ENCODE data around the gene GATAD2B.

Gene GATAD2B

GRCh38 chr1:153857505-153857904 is 65.3 kb downstream of the GATAD2B start:
- TF ChIP-seq GATA3 (IDR thresholded peaks at IDR 0.05; ENCODE audit: low read depth, low read length) (no peak), GATA2 (IDR thresholded peaks at IDR 0.05; ENCODE audit: low read depth, low read length) (no peak)

DNA sequence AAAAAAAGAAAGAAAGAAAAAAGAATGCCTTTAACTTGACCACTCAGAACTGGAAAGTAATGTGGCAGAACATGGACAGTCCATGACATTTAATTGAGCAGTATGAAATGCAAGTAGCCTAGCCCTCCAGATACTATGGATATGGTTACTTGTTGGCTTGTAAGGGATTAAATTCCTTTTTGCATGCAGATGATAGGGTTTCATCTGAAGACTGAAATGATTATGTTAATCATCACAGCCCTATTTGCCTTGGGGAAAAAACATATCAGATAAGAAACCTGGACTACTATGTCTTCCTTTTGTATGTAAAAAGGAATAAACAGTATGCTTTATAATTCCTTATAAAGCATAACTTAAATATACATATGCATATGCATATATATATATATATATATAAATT is 66.0 kb downstream of the GATAD2B start:
- TF ChIP-seq GATA2 (IDR thresholded peaks at IDR 0.05; ENCODE audit: low read depth, low read length): no peak

- TF ChIP-seq GATA3 (IDR thresholded peaks at IDR 0.05; ENCODE audit: low read depth, low read length) (no peak), GATA2 (IDR thresholded peaks at IDR 0.05; ENCODE audit: low read depth, low read length) (no peak)
Measured at GRCh38 chr1:153852170-153852569, 70.6 kb downstream of the GATAD2B start.

- TF ChIP-seq GATA2 (IDR thresholded peaks at IDR 0.05; ENCODE audit: low read depth, low read length) (no peak), GATA3 (IDR thresholded peaks at IDR 0.05; ENCODE audit: low read depth, low read length) (no peak)
Measured at GRCh38 chr1:153849487-153850185, 73.1 kb downstream of the GATAD2B start.

- TF ChIP-seq GATA2 (IDR thresholded peaks at IDR 0.05; ENCODE audit: low read depth, low read length): no peak
- no peak for TF ChIP-seq GATA3 (IDR thresholded peaks at IDR 0.05; ENCODE audit: low read depth, low read length)
Measured at GRCh38 chr1:153848805-153849204, 74.0 kb downstream of the GATAD2B start.

- no peak for TF ChIP-seq GATA3 (IDR thresholded peaks at IDR 0.05; ENCODE audit: low read depth, low read length)
- TF ChIP-seq GATA2 (IDR thresholded peaks at IDR 0.05; ENCODE audit: low read depth, low read length): no peak
Measured at GRCh38 chr1:153845158-153845557, 77.6 kb downstream of the GATAD2B start.

- TF ChIP-seq GATA3 (IDR thresholded peaks at IDR 0.05; ENCODE audit: low read depth, low read length): no peak
- TF ChIP-seq GATA2 (IDR thresholded peaks at IDR 0.05; ENCODE audit: low read depth, low read length): no peak
Measured at GRCh38 chr1:153842006-153842471, 80.7 kb downstream of the GATAD2B start.

- TF ChIP-seq GATA2 (IDR thresholded peaks at IDR 0.05; ENCODE audit: low read depth, low read length): no peak
Measured at GRCh38 chr1:153841463-153841994, 81.2 kb downstream of the GATAD2B start.

DNA sequence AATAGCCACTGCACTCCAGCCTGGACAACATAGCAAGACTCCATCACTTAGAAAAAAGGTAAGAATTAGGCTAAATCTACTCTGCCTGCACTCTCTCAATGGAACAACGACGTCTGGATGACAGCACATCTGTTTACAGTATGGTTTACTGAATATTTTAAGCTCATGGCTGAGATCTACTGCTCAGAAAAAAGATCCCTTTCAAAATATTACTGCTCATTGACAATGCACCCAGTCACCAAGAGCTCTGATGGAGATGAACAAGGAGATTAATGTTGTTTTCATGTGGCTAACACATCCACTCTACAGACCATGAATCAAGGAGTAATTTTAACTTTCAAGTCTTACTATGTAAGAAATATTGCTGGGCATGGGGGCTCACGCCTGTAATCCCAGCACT is 89.6 kb downstream of the GATAD2B start:
- no peak for TF ChIP-seq GATA3 (IDR thresholded peaks at IDR 0.05; ENCODE audit: low read depth, low read length)
- TF ChIP-seq GATA2 (IDR thresholded peaks at IDR 0.05; ENCODE audit: low read depth, low read length): no peak

DNA sequence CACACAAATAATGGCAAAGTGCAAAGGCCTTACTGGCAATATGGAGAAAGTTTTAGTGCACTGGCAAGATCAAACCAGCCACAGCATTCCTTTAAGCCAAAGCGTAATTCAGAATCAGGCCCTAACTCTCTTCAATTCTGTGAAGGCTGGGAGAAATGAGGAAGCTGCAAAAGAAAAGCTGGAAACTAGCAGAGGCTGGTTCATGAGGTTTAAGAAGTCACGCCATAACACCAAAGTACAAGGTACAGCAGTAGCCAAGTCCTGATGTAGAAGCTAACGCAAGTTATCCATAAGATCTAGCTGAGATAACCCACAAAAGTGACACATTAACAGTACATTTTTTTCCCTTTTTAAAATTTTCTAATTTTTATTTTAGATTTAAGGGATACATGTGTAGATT is 90.5 kb downstream of the GATAD2B start:
- TF ChIP-seq GATA3 (IDR thresholded peaks at IDR 0.05; ENCODE audit: low read depth, low read length): no peak
- no peak for TF ChIP-seq GATA2 (IDR thresholded peaks at IDR 0.05; ENCODE audit: low read depth, low read length)

GRCh38 chr1:153831026-153831425 is 91.7 kb downstream of the GATAD2B start:
- TF ChIP-seq GATA3 (IDR thresholded peaks at IDR 0.05; ENCODE audit: low read depth, low read length) (no peak), GATA2 (IDR thresholded peaks at IDR 0.05; ENCODE audit: low read depth, low read length) (no peak)

DNA sequence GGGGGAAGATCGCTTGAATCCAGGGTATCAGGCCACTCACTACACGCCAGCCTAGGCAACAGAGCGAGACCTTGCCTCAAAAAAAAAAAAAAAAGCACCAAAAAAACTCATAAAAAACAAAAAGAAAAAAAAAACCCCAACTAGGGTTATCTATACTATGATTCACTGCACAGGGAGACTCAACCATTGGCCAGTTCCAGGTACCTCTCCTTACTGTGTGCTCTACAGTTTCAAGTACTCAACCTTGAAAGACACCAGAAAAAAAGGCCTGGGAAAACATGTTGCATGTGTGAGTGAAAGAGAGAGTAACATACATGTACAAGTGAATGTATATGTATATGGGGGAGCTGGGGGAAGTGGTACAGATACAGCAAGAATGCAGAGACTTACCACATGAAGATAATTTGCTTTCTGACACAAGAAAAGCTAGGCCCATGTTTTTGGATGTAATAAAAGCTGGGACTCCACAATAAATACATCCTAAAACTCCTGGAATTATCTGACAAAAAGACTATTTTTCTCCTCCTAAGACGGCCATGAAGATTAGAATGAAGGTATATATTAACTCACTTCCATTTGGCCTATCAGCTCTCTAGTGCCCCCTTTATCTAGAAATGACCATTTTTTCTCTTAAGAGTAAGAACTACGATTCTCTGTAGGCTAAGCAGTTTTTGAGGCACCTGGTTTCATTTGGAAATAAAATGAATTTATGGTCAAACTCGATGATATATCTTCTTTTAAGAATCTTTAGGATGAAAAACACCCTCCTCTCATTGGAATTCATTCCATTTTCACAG is 95.4 kb downstream of the GATAD2B start:
- TF ChIP-seq GATA3 (IDR thresholded peaks at IDR 0.05; ENCODE audit: low read depth, low read length): no peak
- no peak for TF ChIP-seq GATA2 (IDR thresholded peaks at IDR 0.05; ENCODE audit: low read depth, low read length)

DNA sequence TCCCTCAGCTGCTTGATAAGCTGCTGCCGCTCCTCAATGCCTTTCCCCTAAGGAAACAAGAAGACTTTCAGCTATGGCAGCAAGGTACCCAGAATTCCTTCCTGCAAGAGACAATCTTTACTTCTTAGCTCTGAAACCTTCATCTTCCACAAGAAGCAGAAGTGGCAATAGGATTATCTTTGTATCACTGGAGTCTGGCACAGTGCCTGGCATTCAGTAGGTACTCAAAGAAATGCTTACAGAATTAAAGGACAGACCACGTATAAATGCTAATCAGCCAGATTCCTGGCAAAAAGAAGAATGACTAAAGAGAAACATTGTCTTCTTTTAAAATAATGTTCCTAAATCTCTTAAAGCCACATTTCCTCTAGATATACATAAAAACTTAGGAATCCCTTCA is 103.9 kb downstream of the GATAD2B start:
- no peak for TF ChIP-seq GATA2 (IDR thresholded peaks at IDR 0.05; ENCODE audit: low read depth, low read length)

- TF ChIP-seq GATA2 (IDR thresholded peaks at IDR 0.05; ENCODE audit: low read depth, low read length): no peak
- no peak for TF ChIP-seq GATA3 (IDR thresholded peaks at IDR 0.05; ENCODE audit: low read depth, low read length)
Measured at GRCh38 chr1:153816283-153816889, 106.4 kb downstream of the GATAD2B start.
